Transverse colon (tissue), 4 donors: ENCODE data around the gene EIF2AK3. TPM values are rescaled to one million over a fixed set of nuclear protein-coding genes. Genes with fewer than 3 reads are reported as not detected.

Source experiments
- DNase-seq: peaks from one replicate; pipeline ENCODE4 v3.0.0-alpha.2; 2019
- H3K27ac ChIP-seq, 4 donors: fragments of 200-600 bp; sonication (generic); 2 replicates each; pipeline ENCODE4 v1.5.1; 2016 to 2018; ENCODE audit warnings: inconsistent platforms in 4 of 4
- H3K27me3 ChIP-seq: fragments of 200-600 bp; sonication (generic); 2 replicates; pipeline ENCODE4 v1.5.1; 2017; ENCODE audit warnings: inconsistent platforms
- H3K36me3 ChIP-seq, 4 donors: fragments of 200-600 bp; sonication (generic); 2 replicates each; pipeline ENCODE4 v1.5.1; 2017 to 2019; ENCODE audit warnings: inconsistent platforms in 4 of 4
- H3K4me1 ChIP-seq, 4 donors: fragments of 200-600 bp; sonication (generic); 2 replicates each; pipeline ENCODE4 v1.5.1; 2017 to 2020; ENCODE audit warnings: inconsistent platforms in 4 of 4
- H3K4me3 ChIP-seq, 4 donors: fragments of 200-600 bp; sonication (generic); 1 replicate in 1 of 4; 2 replicates in 3 of 4; pipeline versions ENCODE4 v1.5.1 to v1.6.1; 2017 to 2019; ENCODE audit warnings: inconsistent platforms in 4 of 4
- H3K9me3 ChIP-seq, 2 donors: fragments of 200-600 bp; sonication (generic); 2 replicates each; pipeline ENCODE4 v1.5.1; 2017 to 2019; ENCODE audit warnings: inconsistent platforms in 2 of 2
- CTCF ChIP-seq, 5 experiments: fragments of 200-600 bp in 3 of 5; fragments of 450-650 bp in 2 of 5; sonication (generic) in 3 of 5; IDR thresholded peaks; 1 replicate in 2 of 5; 2 replicates in 3 of 5; pipeline ENCODE4 v1.5.1; 2016 to 2017; ENCODE audit warnings: antibody characterized with exemption in 5 of 5, inconsistent platforms in 3 of 5, mild to moderate bottlenecking in 2 of 5, moderate library complexity in 1 of 5
- EP300 ChIP-seq: sonication (generic); formaldehyde crosslinking; IDR thresholded peaks from one replicate; pipeline ENCODE4 v1.6.1; 2017; ENCODE audit warnings: antibody characterized with exemption, low read depth
- POLR2A ChIP-seq: fragments of 450-650 bp; IDR thresholded peaks from one replicate; pipeline ENCODE4 v1.6.1; 2016; ENCODE audit warnings: antibody characterized with exemption, mild to moderate bottlenecking, moderate library complexity
- POLR2AphosphoS5 ChIP-seq, 3 donors: sonication (generic); formaldehyde crosslinking; IDR thresholded peaks; one replicate each; pipeline ENCODE4 v1.6.1; 2016; ENCODE audit warnings: antibody characterized with exemption in 3 of 3
- WGBS, 2 donors: methylation state at CpG; one replicate each; pipeline ENCODE4 v1.1.5; 2018; ENCODE audit warnings: low coverage in 1 of 2; 5-methylcytosine and 5-hydroxymethylcytosine counted together
- in situ Hi-C, 4 donors: fragments of 200-750 bp; cut with MboI; loops; one replicate each; pipeline versions ENCODE4 v1.15.0 to v1.15.1; 2017; ENCODE audit warnings: low sequenced_read_pairs in 3 of 4, low pct_ligation_motif_present in 1 of 4, low pct_unique_long_range_greater_than_20kb in 1 of 4
- intact Hi-C: fragments of 100-400 bp; cut with DNase I; formaldehyde crosslinking; loops from one replicate; pipeline ENCODE4 v1.15.1; 2023; ENCODE audit warnings: low total_unique reads
- total RNA-seq, 4 donors: library from RNA; depleted of rRNA; stranded (reverse); fragments of >200 nt; gene quantifications; one replicate each; pipeline ENCODE4 v1.1.0, GENCODE V29; 2016

Gene EIF2AK3
- total RNA-seq, 4 donors from 2014 or later: 19.5 to 44.8 (median 32.9) TPM

GRCh38 chr2:88613921-88614320 lies 13.3 kb downstream of the EIF2AK3 start:
- no peak for DNase-seq
- 93 to 100% methylated on average over 4 of the region's 4 CpGs for WGBS, 2 donors
- intact Hi-C loops (no loop called here), in situ Hi-C loops (no loop called here)
- Histone ChIP-seq H3K4me1 (peaks cover 0 to 10% (median 0%) of the 10 kb centered on the region in 4 donors), H3K36me3 (peaks cover 0 to 5% (median 0%) of the 10 kb centered on the region in 4 donors), H3K4me3 (no peak overlapping the region), H3K27me3 (no peaks in the 10 kb centered on the region), H3K9me3 (no peaks in the 10 kb centered on the region), H3K27ac (no peak overlapping the region)
- TF ChIP-seq CTCF (IDR thresholded peaks at IDR 0.05): no peak

DNA sequence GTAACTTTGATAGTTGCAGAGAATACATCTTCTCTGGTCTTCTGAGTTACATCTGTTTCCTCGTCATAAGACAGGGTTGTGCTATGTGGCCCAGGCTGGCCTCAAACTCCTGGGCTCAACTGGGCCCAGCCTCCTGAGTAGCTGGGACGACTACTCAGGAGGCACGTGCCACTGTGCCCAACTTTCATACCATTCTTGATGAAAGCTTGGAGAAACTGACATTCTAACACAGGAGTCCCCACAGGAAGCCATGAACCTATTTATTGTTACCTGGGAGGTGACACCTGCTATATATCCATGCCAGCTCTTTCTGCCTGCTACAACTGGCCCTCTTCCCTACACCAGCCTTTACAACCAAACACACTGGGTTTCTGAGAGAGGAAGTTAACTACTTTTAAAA lies 19.1 kb downstream of the EIF2AK3 start:
- Histone ChIP-seq H3K9me3 (no peaks in the 10 kb centered on the region), H3K4me1 (no peaks in the 10 kb centered on the region), H3K4me3 (no peak overlapping the region), H3K27me3 (no peaks in the 10 kb centered on the region), H3K36me3 (peaks cover 0 to 5% (median 0%) of the 10 kb centered on the region in 4 donors), H3K27ac (peak overlapping the region in 1 of 4 donors; percentile 15)
- TF ChIP-seq POLR2AphosphoS5 (IDR thresholded peaks at IDR 0.05) (no peak), CTCF (IDR thresholded peaks at IDR 0.05) (no peak), EP300 (no peak), POLR2A (no peak)
- in situ Hi-C loops: no loop called here
- 83% methylated on average over 3 of the region's 3 CpGs; no CpG with 5 or more reads in 1 of the 2 donors for WGBS, 2 donors
- DNase-seq: no peak
- intact Hi-C loops: no loop called here

- H3K27ac ChIP-seq: peak overlapping the region in 1 of 4 donors; percentile 14
- no peaks in the 10 kb centered on the region for H3K9me3 ChIP-seq
- in situ Hi-C loops: no loop called here
- no peak overlapping the region for H3K4me3 ChIP-seq
- intact Hi-C loops: no loop called here
- 83 to 94% methylated on average over 2 of the region's 2 CpGs for WGBS, 2 donors
- TF ChIP-seq POLR2A (no peak), POLR2AphosphoS5 (IDR thresholded peaks at IDR 0.05) (no peak), CTCF (IDR thresholded peaks at IDR 0.05) (no peak), EP300 (no peak)
- H3K4me1 ChIP-seq: peaks cover 0 to 3% (median 0%) of the 10 kb centered on the region in 4 donors
- peaks cover 0 to 3% (median 0%) of the 10 kb centered on the region in 4 donors for H3K36me3 ChIP-seq
- DNase-seq: no peak
- no peaks in the 10 kb centered on the region for H3K27me3 ChIP-seq
Measured at GRCh38 chr2:88607416-88607815, 19.8 kb downstream of the EIF2AK3 start.

DNA sequence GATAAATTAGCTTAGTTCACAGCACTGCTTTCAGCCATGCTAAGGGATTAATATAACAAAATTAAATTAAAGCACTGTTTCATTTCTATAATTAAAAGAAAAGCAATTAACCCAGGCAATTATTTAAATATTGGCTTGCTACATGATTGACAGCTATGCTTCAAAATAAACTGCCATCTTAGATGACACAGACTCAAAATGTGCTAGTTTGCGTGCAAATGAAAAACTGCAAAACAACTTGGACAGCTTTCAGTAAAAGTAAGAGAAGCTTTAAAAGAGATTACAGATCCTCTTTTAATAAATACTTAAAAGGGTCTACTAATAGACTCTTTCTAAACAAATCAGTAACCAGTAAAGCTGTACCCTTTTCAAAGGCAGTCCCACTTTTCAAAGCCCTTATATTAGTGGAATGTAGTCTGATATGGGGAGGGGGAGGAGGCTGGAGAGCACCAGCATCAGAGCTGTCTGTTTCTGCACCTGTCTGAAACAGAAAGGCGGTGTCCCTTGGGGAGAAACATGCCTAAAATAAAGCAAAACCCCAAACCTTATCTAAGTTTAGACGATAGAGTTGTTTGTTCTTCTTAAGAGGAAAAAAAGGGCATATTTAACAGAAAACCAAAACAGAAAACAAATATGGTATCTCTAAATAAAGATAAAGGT lies 20.8 kb downstream of the EIF2AK3 start:
- H3K4me3 ChIP-seq: no peak overlapping the region
- H3K27ac ChIP-seq: peak overlapping the region in 2 of 4 donors; percentile 8 to 19
- WGBS, 2 donors: 51 to 64% methylated on average over 3 of the region's 3 CpGs
- intact Hi-C loops (no loop called here), in situ Hi-C loops (no loop called here)
- DNase-seq: peak; percentile 30
- H3K4me1 ChIP-seq: peaks cover 0 to 4% (median under 1%) of the 10 kb centered on the region in 4 donors
- no peaks in the 10 kb centered on the region for H3K36me3 ChIP-seq
- no peaks in the 10 kb centered on the region for H3K9me3 ChIP-seq
- TF ChIP-seq EP300: no peak
- no peak for TF ChIP-seq CTCF (IDR thresholded peaks at IDR 0.05)
- no peak for TF ChIP-seq POLR2AphosphoS5 (IDR thresholded peaks at IDR 0.05)
- no peak for TF ChIP-seq POLR2A
- H3K27me3 ChIP-seq: no peaks in the 10 kb centered on the region
